H9 (cell line): ENCODE results near the gene THOP1. TPM values are rescaled to one million over a fixed set of nuclear protein-coding genes. Genes with fewer than 3 reads are reported as not detected.

Experiments
- DNase-seq: peaks from one replicate; pipeline ENCODE4 v3.0.0-alpha.2; 2017
- H2AFZ ChIP-seq: one replicate; pipeline ENCODE4 v1.6.1; 2013; ENCODE audit warnings: mild to moderate bottlenecking, low read length, control low read depth, moderate library complexity
- H2AK5ac ChIP-seq: 2 replicates; pipeline ENCODE4 v1.6.1; 2013; ENCODE audit warnings: low read length, control low read depth, mixed read lengths; ENCODE audit not compliant: insufficient read length
- H2BK120ac ChIP-seq: one replicate; pipeline ENCODE4 v1.6.1; 2013; ENCODE audit warnings: low read depth, mild to moderate bottlenecking, low read length, control low read depth, inconsistent platforms; ENCODE audit not compliant: poor library complexity, severe bottlenecking
- H2BK12ac ChIP-seq: 2 replicates; pipeline ENCODE4 v1.6.1; 2013; ENCODE audit warnings: low read length, control low read depth, mixed read lengths, low read depth; ENCODE audit not compliant: insufficient read length
- H2BK15ac ChIP-seq: 2 replicates; pipeline ENCODE4 v1.6.1; 2013; ENCODE audit warnings: low read depth, low read length, control low read depth
- H2BK20ac ChIP-seq: one replicate; pipeline ENCODE4 v1.6.1; 2013; ENCODE audit warnings: low read depth, mild to moderate bottlenecking, low read length, control low read depth, inconsistent platforms; ENCODE audit not compliant: poor library complexity, severe bottlenecking
- H2BK5ac ChIP-seq: 2 replicates; pipeline ENCODE4 v1.6.1; 2013; ENCODE audit warnings: low read length, control low read depth, mixed read lengths; ENCODE audit not compliant: insufficient read length
- H3K14ac ChIP-seq: 2 replicates; pipeline ENCODE4 v1.6.1; 2013; ENCODE audit warnings: low read length, control low read depth; ENCODE audit not compliant: insufficient read depth
- H3K18ac ChIP-seq: 2 replicates; pipeline ENCODE4 v1.6.1; 2013; ENCODE audit warnings: low read depth, mild to moderate bottlenecking, mixed read lengths, low read length, control low read depth; ENCODE audit not compliant: insufficient read length
- H3K23ac ChIP-seq: 2 replicates; pipeline ENCODE4 v1.6.1; 2013; ENCODE audit warnings: low read length, control low read depth, mixed read lengths, low read depth; ENCODE audit not compliant: insufficient read length
- H3K23me2 ChIP-seq: 2 replicates; pipeline ENCODE4 v1.6.1; 2013; ENCODE audit warnings: low read depth, mild to moderate bottlenecking, mixed read lengths, low read length, control low read depth; ENCODE audit not compliant: insufficient read length, poor library complexity, severe bottlenecking
- H3K27ac ChIP-seq: 2 replicates; pipeline ENCODE4 v1.5.1; 2013; ENCODE audit warnings: low read length, control low read depth, mixed read lengths, low read depth; ENCODE audit not compliant: insufficient read length
- H3K27me3 ChIP-seq: 2 replicates; pipeline ENCODE4 v1.6.1; 2013; ENCODE audit warnings: low read length, control low read depth, inconsistent platforms; ENCODE audit not compliant: insufficient read depth
- H3K4ac ChIP-seq: 2 replicates; pipeline ENCODE4 v1.6.1; 2013; ENCODE audit warnings: low read depth, mild to moderate bottlenecking, control low read depth, inconsistent platforms, low read length, moderate library complexity
- H3K4me1 ChIP-seq: 2 replicates; pipeline ENCODE4 v1.6.1; 2013; ENCODE audit warnings: low read length, control low read depth, inconsistent platforms; ENCODE audit not compliant: insufficient read depth
- H3K4me2 ChIP-seq: 2 replicates; pipeline ENCODE4 v1.6.1; 2013; ENCODE audit warnings: low read length, control low read depth, mixed read lengths; ENCODE audit not compliant: insufficient read length, insufficient read depth
- H3K56ac ChIP-seq: 2 replicates; pipeline ENCODE4 v1.6.1; 2013; ENCODE audit warnings: low read depth, mild to moderate bottlenecking, mixed read lengths, low read length, control low read depth; ENCODE audit not compliant: insufficient read length
- H3K79me1 ChIP-seq: 2 replicates; pipeline ENCODE4 v1.6.1; 2013; ENCODE audit warnings: low read depth, mild to moderate bottlenecking, moderate library complexity, low read length, control low read depth, inconsistent platforms; ENCODE audit not compliant: insufficient read depth, poor library complexity, severe bottlenecking
- H3K79me2 ChIP-seq: 2 replicates; pipeline ENCODE4 v1.6.1; 2013; ENCODE audit warnings: low read length, control low read depth, inconsistent platforms; ENCODE audit not compliant: insufficient read depth
- H3K9ac ChIP-seq: 2 replicates; pipeline ENCODE4 v1.6.1; 2013; ENCODE audit warnings: low read length, control low read depth, mixed read lengths; ENCODE audit not compliant: insufficient read length; ENCODE audit errors: extremely low read depth
- H3K9me3 ChIP-seq: one replicate; pipeline ENCODE4 v1.6.1; 2013; ENCODE audit warnings: low read depth, low read length, inconsistent platforms; ENCODE audit not compliant: control insufficient read depth
- H3T11ph ChIP-seq: one replicate; pipeline ENCODE4 v1.6.1; 2013; ENCODE audit warnings: mild to moderate bottlenecking, low read length, control low read depth, inconsistent platforms
- H4K20me1 ChIP-seq: one replicate; pipeline ENCODE4 v1.6.1; 2013; ENCODE audit not compliant: control insufficient read depth, insufficient read length, insufficient read depth
- H4K5ac ChIP-seq: 2 replicates; pipeline ENCODE4 v1.6.1; 2013; ENCODE audit warnings: low read depth, mild to moderate bottlenecking, mixed read lengths, low read length, control low read depth; ENCODE audit not compliant: insufficient read length
- H4K8ac ChIP-seq: replicated peaks from 2 replicates; pipeline ENCODE4 v1.6.1; 2013; ENCODE audit warnings: low read length, control low read depth, mixed read lengths, low read depth; ENCODE audit not compliant: insufficient read length
- H4K91ac ChIP-seq: 2 replicates; pipeline ENCODE4 v1.6.1; 2013; ENCODE audit warnings: low read depth, mild to moderate bottlenecking, moderate library complexity, mixed read lengths, low read length, control low read depth; ENCODE audit not compliant: insufficient read length
- H3K27ac Mint-ChIP-seq, 3 experiments: 2 replicates in 2 of 3; 3 replicates in 1 of 3; pipeline ENCODE4 v1.8.0; 2020 to 2021; ENCODE audit warnings: mixed read lengths in 3 of 3, mild to moderate bottlenecking in 1 of 3, moderate library complexity in 1 of 3
- H3K27me3 Mint-ChIP-seq: 2 replicates; pipeline ENCODE4 v1.8.0; 2021; ENCODE audit warnings: low read depth, mild to moderate bottlenecking, moderate library complexity, mixed read lengths
- H3K36me3 Mint-ChIP-seq, 3 experiments: 2 replicates in 2 of 3; 3 replicates in 1 of 3; pipeline ENCODE4 v1.8.0; 2020 to 2021; ENCODE audit warnings: low read depth in 3 of 3, mixed read lengths in 3 of 3; ENCODE audit not compliant: insufficient read depth in 1 of 3
- H3K4me1 Mint-ChIP-seq, 2 experiments: 2 replicates each; pipeline ENCODE4 v1.8.0; 2020; ENCODE audit warnings: mixed read lengths in 2 of 2
- H3K4me3 Mint-ChIP-seq, 2 experiments: 2 replicates in 1 of 2; 3 replicates in 1 of 2; pipeline ENCODE4 v1.8.0; 2020 to 2021; ENCODE audit warnings: mild to moderate bottlenecking in 2 of 2, mixed read lengths in 2 of 2, moderate library complexity in 1 of 2
- H3K9me3 Mint-ChIP-seq, 2 experiments: 2 replicates in 1 of 2; 3 replicates in 1 of 2; pipeline ENCODE4 v1.8.0; 2020; ENCODE audit warnings: mild to moderate bottlenecking in 2 of 2, mixed read lengths in 2 of 2, moderate library complexity in 1 of 2
- CTCF ChIP-seq: fragments of 200-600 bp; sonication (generic); conservative IDR thresholded peaks from 3 replicates; pipeline ENCODE4 v1.8.0; 2021; ENCODE audit warnings: antibody characterized with exemption, mild to moderate bottlenecking
- WGBS: extraction: QIAGEN DNeasy Blood & Tissue Kit; methylation state at CpG from one replicate; pipeline ENCODE4 v1.1.7; 2013; ENCODE audit warnings: missing lambda C conversion rate, low lambda C conversion rate, mixed read lengths; ENCODE audit not compliant: insufficient read length; ENCODE audit errors: extremely low coverage; 5-methylcytosine and 5-hydroxymethylcytosine counted together
- total RNA-seq: library from RNA; stranded (reverse); gene quantifications from 2 replicates; pipeline ENCODE4 v1.2.1, GENCODE V29; 2021

Gene THOP1
- total RNA-seq, 1 experiment from 2014 or later, result 150 TPM

- no peaks in the 10 kb centered on the region for H3K4me1 ChIP-seq
- H3K14ac ChIP-seq, result no peak overlapping the region
- no peaks in the 10 kb centered on the region for H3K23me2 ChIP-seq
- no peak overlapping the region for H3K4ac ChIP-seq
- H2BK5ac ChIP-seq, result no peak overlapping the region
- no peaks in the 10 kb centered on the region for H3K9me3 Mint-ChIP-seq
- no peak for DNase-seq
- no peak overlapping the region for H3K56ac ChIP-seq
- no peak for TF ChIP-seq CTCF
- H4K5ac ChIP-seq, result no peak overlapping the region
- no CpG with 5 or more reads among the region's 27 CpGs for WGBS
- no peaks in the 10 kb centered on the region for H3K79me2 ChIP-seq
- H3K9ac ChIP-seq, result no peak overlapping the region
- no peak overlapping the region for H2BK12ac ChIP-seq
- no peak overlapping the region for H2AFZ ChIP-seq
- no peaks in the 10 kb centered on the region for H3K27me3 ChIP-seq
- no peak overlapping the region for H3K27ac ChIP-seq
- no peaks in the 10 kb centered on the region for H4K20me1 ChIP-seq
- H4K8ac ChIP-seq, result no peak overlapping the region
- no peaks in the 10 kb centered on the region for H3K9me3 ChIP-seq
- H3K23ac ChIP-seq, result no peak overlapping the region
- no peak overlapping the region for H2AK5ac ChIP-seq
- no peak overlapping the region for H3K4me2 ChIP-seq
- H3K27me3 Mint-ChIP-seq, result no peaks in the 10 kb centered on the region; the same call in 1 of the 2 replicates
- no peak overlapping the region for H2BK120ac ChIP-seq
- no peak overlapping the region for H3T11ph ChIP-seq
- no peaks in the 10 kb centered on the region for H3K4me1 Mint-ChIP-seq
- H3K79me1 ChIP-seq, result peaks cover 4% of the 10 kb centered on the region
- no peak overlapping the region for H3K18ac ChIP-seq
- peak overlapping the region in 1 of 3 experiments; percentile 44; a peak in 1 of 7 replicates for H3K27ac Mint-ChIP-seq
- peaks cover 24 to 75% (median 75%) of the 10 kb centered on the region in 3 experiments for H3K36me3 Mint-ChIP-seq
- no peak overlapping the region for H4K91ac ChIP-seq
- no peak overlapping the region; a peak in 1 of 5 replicates for H3K4me3 Mint-ChIP-seq
- H2BK15ac ChIP-seq, result no peak overlapping the region
- H2BK20ac ChIP-seq, result no peak overlapping the region
Observed at GRCh38 chr19:2804156-2805004, 19.1 kb downstream of the THOP1 start.
